ENCODE measurements around the gene RNLS.
A peak's percentile ranks its signal among the peaks of the same experiment; 100 is the strongest.

Gene RNLS

GRCh38 chr10:88582806-88583583, at the start of gene RNLS:
Gene RNLS, minus strand, starts transcription at chr10:88583318.
- peak; percentile 48 to 54 for DNase-seq (ENCODE audit: low read depth in 2 of 2)

- DNase-seq (ENCODE audit: low read depth in 2 of 2): no peak
Observed at GRCh38 chr10:88624840-88625239, 41.7 kb upstream of the RNLS start.

- no peak for DNase-seq (ENCODE audit: low read depth in 2 of 2)
Observed at GRCh38 chr10:88623835-88624234, 40.7 kb upstream of the RNLS start.

GRCh38 chr10:88620441-88620840, 37.3 kb upstream of the RNLS start:
- no peak for DNase-seq (ENCODE audit: low read depth in 2 of 2)

- DNase-seq (ENCODE audit: low read depth in 2 of 2): no peak
Observed at GRCh38 chr10:88618496-88618895, 35.4 kb upstream of the RNLS start.

GRCh38 chr10:88617772-88618300, 34.7 kb upstream of the RNLS start:
- no peak for DNase-seq (ENCODE audit: low read depth in 2 of 2)

GRCh38 chr10:88616250-88616977, 33.3 kb upstream of the RNLS start:
- DNase-seq (ENCODE audit: low read depth in 2 of 2): no peak

- DNase-seq (ENCODE audit: low read depth in 2 of 2): no peak
Observed at GRCh38 chr10:88608780-88609179, 25.7 kb upstream of the RNLS start.

GRCh38 chr10:88608052-88608732, 25.1 kb upstream of the RNLS start:
- no peak for DNase-seq (ENCODE audit: low read depth in 2 of 2)

- no peak for DNase-seq (ENCODE audit: low read depth in 2 of 2)
Observed at GRCh38 chr10:88598055-88598454, 14.9 kb upstream of the RNLS start.

- DNase-seq (ENCODE audit: low read depth in 2 of 2): no peak
Observed at GRCh38 chr10:88594482-88594881, 11.4 kb upstream of the RNLS start.

GRCh38 chr10:88592906-88593305, 9.8 kb upstream of the RNLS start:
- no peak for DNase-seq (ENCODE audit: low read depth in 2 of 2)

- DNase-seq (ENCODE audit: low read depth in 2 of 2): no peak
Observed at GRCh38 chr10:88592381-88592780, 9.3 kb upstream of the RNLS start.

GRCh38 chr10:88586462-88586861, 3.3 kb upstream of the RNLS start, which contains the start of gene LIPJ:
Gene LIPJ, plus strand, starts transcription at chr10:88586762. Its CDS starts 3,926 bp downstream, at chr10:88590688.
- no peak for DNase-seq (ENCODE audit: low read depth in 2 of 2)

- no peak for DNase-seq (ENCODE audit: low read depth in 2 of 2)
Observed at GRCh38 chr10:88583584-88583957, 453 bp upstream of the RNLS start.

GRCh38 chr10:88582411-88582805, 710 bp downstream of the RNLS start:
- no peak for DNase-seq (ENCODE audit: low read depth in 2 of 2)

GRCh38 chr10:88565072-88565471, 18.0 kb downstream of the RNLS start:
- no peak for DNase-seq (ENCODE audit: low read depth in 2 of 2)

- DNase-seq (ENCODE audit: low read depth in 2 of 2): no peak
Observed at GRCh38 chr10:88562152-88562551, 21.0 kb downstream of the RNLS start.

GRCh38 chr10:88557658-88558057, 25.5 kb downstream of the RNLS start:
- no peak for DNase-seq (ENCODE audit: low read depth in 2 of 2)

- no peak for DNase-seq (ENCODE audit: low read depth in 2 of 2)
Observed at GRCh38 chr10:88557256-88557655, 25.9 kb downstream of the RNLS start.

GRCh38 chr10:88555190-88555908, 27.8 kb downstream of the RNLS start:
- DNase-seq (ENCODE audit: low read depth in 2 of 2): no peak
